HepG2 (cell line): Measurements from ENCODE around the gene FAM174C. TPM values are rescaled to one million over a fixed set of nuclear protein-coding genes. Genes with fewer than 3 reads are reported as not detected.

ENCODE experiments used
- E2F2 ChIP-seq: sonication (generic); formaldehyde crosslinking; IDR thresholded peaks from 2 replicates; pipeline ENCODE4 v1.4.0; 2020; ENCODE audit warnings: missing genetic modification reagents, borderline replicate concordance
- EED ChIP-seq: sonication (generic); formaldehyde crosslinking; IDR thresholded peaks from 2 replicates; pipeline ENCODE4 v1.5.0; 2020; ENCODE audit warnings: mild to moderate bottlenecking, missing genetic modification reagents
- FOXA1 ChIP-seq, 2 experiments: fragments of 450-650 bp in 1 of 2; sonication (generic) in 1 of 2; formaldehyde crosslinking in 1 of 2; IDR thresholded peaks; 2 replicates each; pipeline versions ENCODE4 v1.4.0 to v1.6.1; 2016 to 2020; ENCODE audit warnings: missing genetic modification reagents in 1 of 2
- HOXA9 ChIP-seq: sonication (generic); formaldehyde crosslinking; IDR thresholded peaks from 2 replicates; pipeline ENCODE4 v1.8.1; 2022; ENCODE audit warnings: missing genetic modification reagents, mild to moderate bottlenecking, moderate library complexity, borderline replicate concordance
- IRX3 ChIP-seq: sonication (generic); formaldehyde crosslinking; IDR thresholded peaks from 2 replicates; pipeline ENCODE4 v1.8.1; 2023; ENCODE audit warnings: mild to moderate bottlenecking, low read depth, missing genetic modification reagents, borderline replicate concordance
- MAX ChIP-seq: IDR thresholded peaks from 2 replicates; pipeline ENCODE4 v1.6.1; 2012; ENCODE audit warnings: inconsistent platforms
- PRDM10 ChIP-seq: sonication (generic); formaldehyde crosslinking; IDR thresholded peaks from 2 replicates; pipeline ENCODE4 v1.4.0; 2020; ENCODE audit warnings: low read depth, missing genetic modification reagents
- SAP130 ChIP-seq: IDR thresholded peaks from 2 replicates; pipeline ENCODE4 v1.6.1; 2016; ENCODE audit warnings: low read depth
- TBL1XR1 ChIP-seq: fragments of 150-350 bp; IDR thresholded peaks from 2 replicates; pipeline ENCODE4 v1.6.1; 2014; ENCODE audit warnings: borderline replicate concordance, low read length; ENCODE audit not compliant: partially characterized antibody
- TERF1 ChIP-seq: sonication (generic); formaldehyde crosslinking; IDR thresholded peaks from 2 replicates; pipeline ENCODE4 v1.8.0; 2022; ENCODE audit warnings: mild to moderate bottlenecking, missing genetic modification reagents, moderate library complexity
- THAP9 ChIP-seq: sonication (generic); formaldehyde crosslinking; IDR thresholded peaks from 2 replicates; pipeline ENCODE4; 2020; ENCODE audit warnings: missing genetic modification reagents, mild to moderate bottlenecking, borderline replicate concordance
- ZKSCAN1 ChIP-seq: fragments of 150-350 bp; IDR thresholded peaks from 2 replicates; pipeline ENCODE4 v1.6.1; 2014; ENCODE audit warnings: low read length
- ZNF121 ChIP-seq: sonication (generic); formaldehyde crosslinking; IDR thresholded peaks from 2 replicates; pipeline ENCODE4 v1.5.0; 2020; ENCODE audit warnings: mild to moderate bottlenecking, missing genetic modification reagents
- ZNF34 ChIP-seq: sonication (generic); formaldehyde crosslinking; IDR thresholded peaks from 2 replicates; pipeline ENCODE4 v1.4.0; 2020; ENCODE audit warnings: mild to moderate bottlenecking, missing genetic modification reagents, borderline replicate concordance
- ZNF580 ChIP-seq: IDR thresholded peaks from 2 replicates; pipeline ENCODE4 v1.6.1; 2016; ENCODE audit warnings: low read depth, borderline replicate concordance
- ZNF597 ChIP-seq: sonication (generic); formaldehyde crosslinking; IDR thresholded peaks from 2 replicates; pipeline ENCODE4 v1.5.0; 2020; ENCODE audit warnings: missing genetic modification reagents
- ZNF644 ChIP-seq: IDR thresholded peaks from 2 replicates; pipeline ENCODE4 v1.6.1; 2016; ENCODE audit warnings: low read depth
- ZNF792 ChIP-seq: IDR thresholded peaks from 2 replicates; pipeline ENCODE4 v1.6.1; 2016
- polyA plus RNA-seq, 8 experiments: library from polyadenylated mRNA; depleted of rRNA in 3 of 8; stranded (reverse) in 7 of 8; unstranded in 1 of 8; fragments of >200 nt; fragmentation: Illumina TruSeq in 4 of 8; extraction: Trizol in 4 of 8; gene quantifications; 2 replicates each; pipeline versions ENCODE4 v1.2.1 to v1.2.3, GENCODE V29; 2011 to 2016; ENCODE audit warnings: low read depth in 4 of 8, missing spikeins in 1 of 8, mixed read lengths in 1 of 8; ENCODE audit not compliant: insufficient read depth in 1 of 8
- total RNA-seq, 5 experiments: library from RNA; depleted of rRNA; stranded (reverse); fragments of >200 nt; fragmentation: Illumina TruSeq; extraction: Trizol; gene quantifications; 2 replicates each; pipeline ENCODE4 v1.2.3, GENCODE V29; 2016; ENCODE audit warnings: low read depth in 1 of 5

Gene FAM174C
- total and polyA plus RNA-seq, 2 of the 13 experiments (the other 11 are each of a cell fraction or from before 2014, with no cell fraction given), result 19.5 to 31.3 TPM

- TF ChIP-seq ZNF121 (no peak; the same call in 1 of the 2 replicates), IRX3 (CRISPR knock-in tag) (no peak), TBL1XR1 (no peak), ZNF597 (CRISPR knock-in tag) (no peak), SAP130 (peak; percentile 79), HOXA9 (no peak), E2F2 (CRISPR knock-in tag) (no peak), ZNF580 (CRISPR knock-in tag) (peak; percentile 40; the same call in 1 of the 2 replicates), TERF1 (CRISPR knock-in tag) (no peak), PRDM10 (CRISPR knock-in tag) (no peak), EED (CRISPR knock-in tag) (no peak), FOXA1 (IDR thresholded peaks at IDR 0.05) (no peak), FOXA1 (CRISPR knock-in tag; IDR thresholded peaks at IDR 0.05) (no peak), ZNF34 (CRISPR knock-in tag) (no peak), ZNF792 (CRISPR knock-in tag) (peak; percentile 36; the same call in 1 of the 2 replicates), ZNF644 (CRISPR knock-in tag) (no peak), THAP9 (CRISPR knock-in tag) (peak; percentile 28; the same call in 1 of the 2 replicates), MAX (peak; percentile 59; the same call in 1 of the 2 replicates), ZKSCAN1 (no peak)
Measured at GRCh38 chr19:1283207-1283916, 8.0 kb downstream of the FAM174C start (continued).
